H1 (cell line): Measurements from ENCODE around the gene KRTAP10-12. TPM values are rescaled to one million over a fixed set of nuclear protein-coding genes. Genes with fewer than 3 reads are reported as not detected.
A peak's percentile ranks its signal among the peaks of the same experiment; 100 is the strongest.

Source experiments
- CTCF ChIA-PET: fragments of 300-600 bp; sonication (Branson Sonifier 250); formaldehyde crosslinking; loops from one replicate; lab custom pipeline; 2021; ENCODE audit not compliant: partially characterized antibody; lab: Charles Lee
- POLR2A ChIA-PET: fragments of 300-600 bp; sonication (Branson Sonifier 250); formaldehyde crosslinking; loops from one replicate; lab custom pipeline; 2021; ENCODE audit warnings: inconsistent platforms; ENCODE audit not compliant: partially characterized antibody; lab: Charles Lee
- DNase-seq, 2 experiments: peaks; one replicate each; pipeline versions ENCODE4 v3.0.0 to v3.0.0-alpha.2; 2010 to 2022; ENCODE audit warnings: low spot score in 2 of 2, low read depth in 1 of 2, mixed read lengths in 1 of 2
- FAIRE-seq: peaks from 2 replicates; lab custom pipeline; 2011; peaks lifted over from hg19 to GRCh38; lab: Jason Lieb, UNC
- H2AFZ ChIP-seq: 2 replicates; pipeline ENCODE4 v1.8.1; 2012; ENCODE audit warnings: low read length, inconsistent platforms
- H2AK5ac ChIP-seq: 2 replicates; pipeline ENCODE4 v1.6.1; 2013; ENCODE audit warnings: low read depth, low read length
- H2BK120ac ChIP-seq: replicated peaks from 2 replicates; pipeline ENCODE3; 2013; ENCODE audit warnings: low read depth, low read length, inconsistent platforms
- H2BK12ac ChIP-seq: 2 replicates; pipeline ENCODE4 v1.6.1; 2013; ENCODE audit warnings: low read depth, low read length
- H2BK15ac ChIP-seq: 2 replicates; pipeline ENCODE4 v1.6.1; 2013; ENCODE audit warnings: low read length
- H2BK20ac ChIP-seq: 2 replicates; pipeline ENCODE4 v1.6.1; 2013; ENCODE audit warnings: low read length
- H2BK5ac ChIP-seq: 2 replicates; pipeline ENCODE4 v1.6.1; 2013; ENCODE audit warnings: low read depth, low read length
- H3K14ac ChIP-seq: 2 replicates; pipeline ENCODE4 v1.6.1; 2013; ENCODE audit warnings: inconsistent platforms; ENCODE audit not compliant: insufficient read length
- H3K18ac ChIP-seq: 2 replicates; pipeline ENCODE4 v1.6.1; 2013; ENCODE audit warnings: low read length; ENCODE audit errors: extremely low read depth
- H3K23ac ChIP-seq: 2 replicates; pipeline ENCODE4 v1.6.1; 2013; ENCODE audit warnings: inconsistent platforms; ENCODE audit not compliant: insufficient read length
- H3K23me2 ChIP-seq: 2 replicates; pipeline ENCODE4 v1.6.1; 2013; ENCODE audit warnings: low read depth, low read length
- H3K27ac ChIP-seq: 2 replicates; pipeline ENCODE4 v1.6.1; 2011; ENCODE audit warnings: low read depth, low read length, inconsistent platforms
- H3K27me3 ChIP-seq, 4 experiments: replicated peaks in 1 of 4; 1 replicate in 1 of 4; 2 replicates in 3 of 4; pipeline versions ENCODE4 v1.6.1 to v1.8.1; 2011 to 2013; ENCODE audit warnings: low read length in 3 of 4, mild to moderate bottlenecking in 3 of 4, inconsistent platforms in 2 of 4, mixed read lengths in 2 of 4, moderate library complexity in 1 of 4; ENCODE audit not compliant: control insufficient read depth in 3 of 4, insufficient read depth in 3 of 4; ENCODE audit errors: extremely low read depth in 1 of 4
- H3K36me3 ChIP-seq, 4 experiments: 2 replicates each; pipeline versions ENCODE4 v1.6.1 to v1.8.1; 2011 to 2013; ENCODE audit warnings: mild to moderate bottlenecking in 4 of 4, low read length in 3 of 4, moderate library complexity in 2 of 4, control low read depth in 1 of 4, inconsistent platforms in 1 of 4; ENCODE audit not compliant: insufficient read depth in 4 of 4, control insufficient read depth in 2 of 4
- H3K4ac ChIP-seq: replicated peaks from 2 replicates; pipeline ENCODE3; 2013; ENCODE audit warnings: low read length, low read depth, mixed read lengths, inconsistent platforms; ENCODE audit not compliant: insufficient read length
- H3K4me1 ChIP-seq, 4 experiments: replicated peaks in 1 of 4; 1 replicate in 1 of 4; 2 replicates in 3 of 4; pipeline versions ENCODE4 v1.6.1 to v1.8.1; 2011 to 2013; ENCODE audit warnings: low read length in 3 of 4, inconsistent platforms in 2 of 4, mixed read lengths in 1 of 4; ENCODE audit not compliant: insufficient read depth in 4 of 4, control insufficient read depth in 3 of 4
- H3K4me2 ChIP-seq, 2 experiments: 2 replicates each; pipeline versions ENCODE4 v1.6.1 to v1.8.1; 2011 to 2013; ENCODE audit warnings: low read depth in 2 of 2, low read length in 2 of 2, control low read depth in 1 of 2, inconsistent platforms in 1 of 2, mild to moderate bottlenecking in 1 of 2; ENCODE audit not compliant: insufficient read depth in 1 of 2
- H3K4me3 ChIP-seq, 4 experiments: fragments of 200-600, 300-600 bp in 1 of 4; sonication (generic), shearing (Covaris generic), sonication (Bioruptor Twin) in 1 of 4; 2 replicates each; pipeline versions ENCODE4 v1.5.1 to v1.8.1; 2011 to 2016; ENCODE audit warnings: low read length in 4 of 4, low read depth in 3 of 4, control low read depth in 2 of 4, inconsistent platforms in 2 of 4, mild to moderate bottlenecking in 2 of 4, mixed read lengths in 1 of 4, moderate library complexity in 1 of 4; ENCODE audit not compliant: insufficient read depth in 2 of 4; ENCODE audit errors: extremely low read depth in 1 of 4
- H3K56ac ChIP-seq: replicated peaks from 2 replicates; pipeline ENCODE3; 2013; ENCODE audit warnings: low read depth, mild to moderate bottlenecking, mixed read lengths, low read length, inconsistent platforms; ENCODE audit not compliant: insufficient read length
- H3K79me1 ChIP-seq: 2 replicates; pipeline ENCODE4 v1.6.1; 2013; ENCODE audit warnings: low read depth, low read length, control low read depth
- H3K79me2 ChIP-seq, 2 experiments: 2 replicates each; pipeline versions ENCODE4 v1.6.1 to v1.8.1; 2012 to 2013; ENCODE audit warnings: low read length in 2 of 2, mild to moderate bottlenecking in 2 of 2, inconsistent platforms in 1 of 2; ENCODE audit not compliant: insufficient read depth in 2 of 2, control insufficient read depth in 1 of 2
- H3K9ac ChIP-seq, 4 experiments: replicated peaks in 1 of 4; 1 replicate in 1 of 4; 2 replicates in 3 of 4; pipeline versions ENCODE4 v1.6.1 to v1.8.1; 2011 to 2013; ENCODE audit warnings: low read depth in 3 of 4, low read length in 3 of 4, control low read depth in 2 of 4, mild to moderate bottlenecking in 2 of 4, moderate library complexity in 2 of 4, inconsistent platforms in 1 of 4; ENCODE audit errors: extremely low read depth in 1 of 4
- H3K9me3 ChIP-seq, 2 experiments: 2 replicates each; pipeline versions ENCODE4 v1.6.1 to v1.8.1; 2012 to 2013; ENCODE audit warnings: mild to moderate bottlenecking in 2 of 2, moderate library complexity in 2 of 2, control low read depth in 1 of 2, inconsistent platforms in 1 of 2, low read depth in 1 of 2, low read length in 1 of 2, mixed read lengths in 1 of 2; ENCODE audit not compliant: insufficient read depth in 2 of 2
- H4K20me1 ChIP-seq, 2 experiments: replicated peaks in 1 of 2; 2 replicates each; pipeline versions ENCODE3 to v1.8.1; 2011 to 2013; ENCODE audit warnings: inconsistent platforms in 2 of 2, low read length in 2 of 2, mild to moderate bottlenecking in 1 of 2; ENCODE audit not compliant: insufficient read depth in 2 of 2, control insufficient read depth in 1 of 2
- H4K5ac ChIP-seq: 2 replicates; pipeline ENCODE4 v1.6.1; 2013; ENCODE audit warnings: low read length, low read depth, mixed read lengths, inconsistent platforms; ENCODE audit not compliant: insufficient read length
- H4K8ac ChIP-seq: 2 replicates; pipeline ENCODE4 v1.8.0; 2013; ENCODE audit warnings: mild to moderate bottlenecking, moderate library complexity, low read length, inconsistent platforms; ENCODE audit not compliant: insufficient read depth; ENCODE audit errors: extremely low read depth
- H4K91ac ChIP-seq: replicated peaks from 2 replicates; pipeline ENCODE3; 2013; ENCODE audit warnings: low read length, mixed read lengths, inconsistent platforms; ENCODE audit not compliant: insufficient read length
- FOSL1 ChIP-seq: IDR thresholded peaks from 2 replicates; pipeline ENCODE4 v1.6.1; 2011; ENCODE audit warnings: mild to moderate bottlenecking, low read depth, low read length, moderate library complexity; ENCODE audit not compliant: insufficient read depth
- SIRT6 ChIP-seq: IDR thresholded peaks from one replicate; pipeline ENCODE4 v1.7.1; 2012; ENCODE audit warnings: low read length, inconsistent platforms
- SP4 ChIP-seq: IDR thresholded peaks from 2 replicates; pipeline ENCODE4 v1.6.1; 2012; ENCODE audit warnings: low read length, inconsistent platforms
- SRF ChIP-seq: IDR thresholded peaks from 2 replicates; pipeline ENCODE4 v1.6.1; 2011; ENCODE audit warnings: mild to moderate bottlenecking, low read depth, low read length, moderate library complexity
- TAF7 ChIP-seq: optimal IDR thresholded peaks from 2 replicates; pipeline ENCODE3; 2011; ENCODE audit warnings: low read depth, mild to moderate bottlenecking, inconsistent platforms, low read length, moderate library complexity, borderline replicate concordance
- TBP ChIP-seq: IDR thresholded peaks from 2 replicates; pipeline ENCODE4 v1.6.1; 2011; ENCODE audit warnings: low read depth, low read length, improper control_type of control experiment
- ZNF274 ChIP-seq: IDR thresholded peaks from 2 replicates; pipeline ENCODE4 v1.7.0; 2012; ENCODE audit warnings: low read length, borderline replicate concordance; ENCODE audit errors: extremely low read depth
- WGBS, 2 experiments: shearing (Covaris generic) in 1 of 2; methylation state at CpG; one replicate each; pipeline versions ENCODE4 v1.1.6 to v1.1.7; 2013 to 2015; ENCODE audit warnings: low lambda C conversion rate in 2 of 2, mixed read lengths in 2 of 2, inconsistent platforms in 1 of 2, low coverage in 1 of 2, missing lambda C conversion rate in 1 of 2; ENCODE audit not compliant: insufficient replicate concordance in 2 of 2, insufficient coverage in 1 of 2, insufficient read length in 1 of 2; ENCODE audit errors: extremely low coverage in 1 of 2, missing lambda C conversion rate in 1 of 2; 5-methylcytosine and 5-hydroxymethylcytosine counted together
- polyA plus RNA-seq, 7 experiments: library from polyadenylated mRNA; depleted of rRNA in 3 of 7; stranded (reverse) in 5 of 7; unstranded in 2 of 7; fragments of >200 nt in 5 of 7; fragments of 200-250 nt in 2 of 7; gene quantifications; 1 replicate in 5 of 7; 2 replicates in 1 of 7; 4 replicates in 1 of 7; pipeline versions ENCODE4 v1.2.1 to v1.2.3, GENCODE V29; 2011 to 2013; ENCODE audit warnings: missing spikeins in 2 of 7, mixed read lengths in 2 of 7
- total RNA-seq: library from RNA; stranded (reverse); fragmentation: NEBNext Ultra II Directional; extraction: Animal tissue kit (Norgen Biotek cat#: 25700); gene quantifications from 2 replicates; pipeline ENCODE4 v1.2.1, GENCODE V29; 2021
- TF ChIP-seq, protein P1 (sequence below): IDR thresholded peaks from 2 replicates; pipeline ENCODE4 v1.6.1; 2011; ENCODE audit warnings: low read length, improper control_type of control experiment
- TF ChIP-seq, protein P2 (sequence below), 3 experiments: IDR thresholded peaks; 1 replicate in 2 of 3; 2 replicates in 1 of 3; pipeline versions ENCODE4 v1.5.1 to v1.6.1; 2011; ENCODE audit warnings: low read length in 3 of 3, mild to moderate bottlenecking in 3 of 3, inconsistent platforms in 2 of 3, low read depth in 1 of 3, moderate library complexity in 1 of 3; ENCODE audit not compliant: insufficient read depth in 1 of 3; ENCODE audit errors: control extremely low read depth in 1 of 3

Gene KRTAP10-12
- total and polyA plus RNA-seq, 2 of the 8 experiments (the other 6 are each of a cell fraction or from before 2014, with no cell fraction given): not detected

DNA sequence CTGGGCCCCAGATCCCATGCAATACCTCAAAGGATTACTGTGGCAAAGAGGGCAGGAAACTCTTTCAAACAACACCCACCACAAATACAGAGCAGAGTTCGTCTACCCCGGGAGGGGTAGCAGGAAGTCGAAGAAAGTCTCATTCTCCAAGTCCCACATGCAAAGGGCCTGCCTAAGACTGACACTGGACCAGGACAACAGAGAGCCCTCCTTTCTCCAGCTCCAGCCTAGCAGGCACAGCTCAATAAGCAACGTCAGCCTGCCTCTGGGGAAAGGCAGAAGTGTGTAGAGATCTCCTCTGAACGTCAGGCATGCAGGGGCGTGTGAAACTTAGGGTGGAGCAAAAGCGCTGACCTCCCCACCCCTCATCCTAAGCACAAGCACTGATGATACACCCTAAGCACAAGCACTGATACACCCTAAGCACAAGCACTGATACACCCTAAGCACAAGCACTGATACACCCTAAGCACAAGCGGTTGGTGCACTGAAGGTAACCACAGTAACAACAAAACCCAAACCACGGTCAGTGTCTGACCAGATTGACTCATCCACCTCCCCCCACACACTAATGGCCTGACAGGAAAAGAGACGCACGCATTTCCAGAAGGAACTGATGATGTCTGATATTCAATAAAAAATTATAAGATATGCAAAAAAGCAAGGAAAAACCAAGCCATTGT, 37.9 kb upstream of the KRTAP10-12 start:
- Histone ChIP-seq H3K4me2 (no peak overlapping the region), H3K18ac (peak overlapping the region; percentile 17; the same call in 1 of the 2 replicates), H4K5ac (no peak overlapping the region), H3K79me2 (no peaks in the 10 kb centered on the region), H4K91ac (peak overlapping the region; percentile 84), H3K36me3 (no peaks in the 10 kb centered on the region), H3K56ac (no peak overlapping the region), H2BK20ac (0 out of 2 replicates have a peak overlapping the region, but pooled peaks have one; percentile 51), H3K27ac (no peak overlapping the region), H4K8ac (no peak overlapping the region), H3K14ac (no peak overlapping the region), H3K23ac (no peak overlapping the region), H3K4me1 (peaks cover 0 to 9% (median 3%) of the 10 kb centered on the region in 4 experiments; a peak in 5 of 7 replicates), H3K79me1 (no peaks in the 10 kb centered on the region), H3K27me3 (no peaks in the 10 kb centered on the region), H2AK5ac (no peak overlapping the region), H2BK120ac (no peak overlapping the region), H3K4ac (no peak overlapping the region), H3K23me2 (no peaks in the 10 kb centered on the region), H2BK5ac (peak overlapping the region; percentile 82; the same call in 1 of the 2 replicates), H3K9me3 (peaks cover 0 to 4% of the 10 kb centered on the region in 2 experiments; a peak in 2 of 4 replicates), H2BK12ac (peak overlapping the region; percentile 92), H2BK15ac (peak overlapping the region; percentile 98; the same call in 1 of the 2 replicates), H2AFZ (0 out of 2 replicates have a peak overlapping the region, but pooled peaks have one; percentile 66), H3K4me3 (no peak overlapping the region), H4K20me1 (no peaks in the 10 kb centered on the region), H3K9ac (no peak overlapping the region; a peak in 1 of 7 replicates)
- ChIA-PET POLR2A (no interaction called here), CTCF (no interaction called here)
- FAIRE-seq (no peak), DNase-seq (no peak)
- WGBS, 2 experiments: 77% methylated on average over 9 of the region's 11 CpGs; no CpG with 5 or more reads in 1 of the 2 experiments
- TF ChIP-seq FOSL1 (no peak), SRF (no peak), ZNF274 (no peak), SIRT6 (no peak), TAF7 (no peak), SP4 (no peak), TBP (no peak)
- TF ChIP-seq, protein P1, sequence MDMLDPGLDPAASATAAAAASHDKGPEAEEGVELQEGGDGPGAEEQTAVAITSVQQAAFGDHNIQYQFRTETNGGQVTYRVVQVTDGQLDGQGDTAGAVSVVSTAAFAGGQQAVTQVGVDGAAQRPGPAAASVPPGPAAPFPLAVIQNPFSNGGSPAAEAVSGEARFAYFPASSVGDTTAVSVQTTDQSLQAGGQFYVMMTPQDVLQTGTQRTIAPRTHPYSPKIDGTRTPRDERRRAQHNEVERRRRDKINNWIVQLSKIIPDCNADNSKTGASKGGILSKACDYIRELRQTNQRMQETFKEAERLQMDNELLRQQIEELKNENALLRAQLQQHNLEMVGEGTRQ: no peak
- TF ChIP-seq, protein P2, sequence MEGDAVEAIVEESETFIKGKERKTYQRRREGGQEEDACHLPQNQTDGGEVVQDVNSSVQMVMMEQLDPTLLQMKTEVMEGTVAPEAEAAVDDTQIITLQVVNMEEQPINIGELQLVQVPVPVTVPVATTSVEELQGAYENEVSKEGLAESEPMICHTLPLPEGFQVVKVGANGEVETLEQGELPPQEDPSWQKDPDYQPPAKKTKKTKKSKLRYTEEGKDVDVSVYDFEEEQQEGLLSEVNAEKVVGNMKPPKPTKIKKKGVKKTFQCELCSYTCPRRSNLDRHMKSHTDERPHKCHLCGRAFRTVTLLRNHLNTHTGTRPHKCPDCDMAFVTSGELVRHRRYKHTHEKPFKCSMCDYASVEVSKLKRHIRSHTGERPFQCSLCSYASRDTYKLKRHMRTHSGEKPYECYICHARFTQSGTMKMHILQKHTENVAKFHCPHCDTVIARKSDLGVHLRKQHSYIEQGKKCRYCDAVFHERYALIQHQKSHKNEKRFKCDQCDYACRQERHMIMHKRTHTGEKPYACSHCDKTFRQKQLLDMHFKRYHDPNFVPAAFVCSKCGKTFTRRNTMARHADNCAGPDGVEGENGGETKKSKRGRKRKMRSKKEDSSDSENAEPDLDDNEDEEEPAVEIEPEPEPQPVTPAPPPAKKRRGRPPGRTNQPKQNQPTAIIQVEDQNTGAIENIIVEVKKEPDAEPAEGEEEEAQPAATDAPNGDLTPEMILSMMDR (IDR thresholded peaks at IDR 0.05; ENCODE audit: control extremely low read depth in 1 of 3, insufficient read depth in 1 of 3, low read depth in 1 of 3, low read length in 3 of 3): no peak
